SK-N-DZ (cell line): ENCODE results near the gene SRRM1. TPM values are rescaled to one million over a fixed set of nuclear protein-coding genes. Genes with fewer than 3 reads are reported as not detected.

Source experiments
- DNase-seq: peaks from one replicate; pipeline ENCODE4 v3.0.0-alpha.2; 2015; ENCODE audit warnings: low spot score
- polyA plus RNA-seq, 2 experiments: library from polyadenylated mRNA; depleted of rRNA; stranded (reverse); fragments of >200 nt; gene quantifications; 2 replicates each; pipeline ENCODE4 v1.2.3, GENCODE V29; 2014

Gene SRRM1
- 31.2 and 34.2 TPM in 2 replicates for polyA plus RNA-seq (2014; cell fraction: cytosol; rRNA removed)
- 53.8 and 161 TPM in 2 replicates for polyA plus RNA-seq (2014; cell fraction: nucleus; rRNA removed)

GRCh38 chr1:24642481-24643362, at the start of gene SRRM1:
Gene SRRM1, plus strand, starts transcription at chr1:24643302. Its CDS starts 25 bp downstream, at chr1:24643327.
- peak; percentile 99 for DNase-seq

- no peak for DNase-seq
Measured at GRCh38 chr1:24594328-24594598, 48.8 kb upstream of the SRRM1 start.

- no peak for DNase-seq
Measured at GRCh38 chr1:24596401-24596880, 46.7 kb upstream of the SRRM1 start.

GRCh38 chr1:24599265-24599664, 43.8 kb upstream of the SRRM1 start:
- no peak for DNase-seq

GRCh38 chr1:24600551-24600950, 42.6 kb upstream of the SRRM1 start:
- DNase-seq: no peak

- DNase-seq: no peak
Measured at GRCh38 chr1:24605534-24606295, 37.4 kb upstream of the SRRM1 start.

- no peak for DNase-seq
Measured at GRCh38 chr1:24606296-24606605, 36.9 kb upstream of the SRRM1 start.

GRCh38 chr1:24606621-24607020, 36.5 kb upstream of the SRRM1 start:
- no peak for DNase-seq

- no peak for DNase-seq
Measured at GRCh38 chr1:24609949-24610517, 33.1 kb upstream of the SRRM1 start.

GRCh38 chr1:24619376-24619775, 23.7 kb upstream of the SRRM1 start:
- no peak for DNase-seq

GRCh38 chr1:24620678-24621077, 22.4 kb upstream of the SRRM1 start:
- DNase-seq: no peak

- no peak for DNase-seq
Measured at GRCh38 chr1:24621121-24621520, 22.0 kb upstream of the SRRM1 start.

- no peak for DNase-seq
Measured at GRCh38 chr1:24622218-24622617, 20.9 kb upstream of the SRRM1 start.

- no peak for DNase-seq
Measured at GRCh38 chr1:24632832-24633175, 10.3 kb upstream of the SRRM1 start.

- peak; percentile 50 for DNase-seq
Measured at GRCh38 chr1:24635195-24635843, 7.8 kb upstream of the SRRM1 start.

- no peak for DNase-seq
Measured at GRCh38 chr1:24636661-24637357, 6.3 kb upstream of the SRRM1 start.

- no peak for DNase-seq
Measured at GRCh38 chr1:24639094-24639493, 4.0 kb upstream of the SRRM1 start.

GRCh38 chr1:24639881-24640280, 3.2 kb upstream of the SRRM1 start:
- no peak for DNase-seq

GRCh38 chr1:24640288-24640687, 2.8 kb upstream of the SRRM1 start:
- DNase-seq: no peak

GRCh38 chr1:24641646-24642151, 1.4 kb upstream of the SRRM1 start:
- DNase-seq: no peak
